GM10266 (cell line): ENCODE results near the gene ABT1.

Experiments
- DNase-seq: peaks from one replicate; pipeline ENCODE4 v3.0.0; 2012; ENCODE audit errors: extremely low spot score
- TF ChIP-seq, protein P1 (sequence below): IDR thresholded peaks from 2 replicates; pipeline ENCODE4 v1.5.1; 2012; ENCODE audit warnings: mild to moderate bottlenecking, low read depth; ENCODE audit not compliant: control insufficient read depth, insufficient read depth; ENCODE audit errors: missing control alignments

Gene ABT1

DNA sequence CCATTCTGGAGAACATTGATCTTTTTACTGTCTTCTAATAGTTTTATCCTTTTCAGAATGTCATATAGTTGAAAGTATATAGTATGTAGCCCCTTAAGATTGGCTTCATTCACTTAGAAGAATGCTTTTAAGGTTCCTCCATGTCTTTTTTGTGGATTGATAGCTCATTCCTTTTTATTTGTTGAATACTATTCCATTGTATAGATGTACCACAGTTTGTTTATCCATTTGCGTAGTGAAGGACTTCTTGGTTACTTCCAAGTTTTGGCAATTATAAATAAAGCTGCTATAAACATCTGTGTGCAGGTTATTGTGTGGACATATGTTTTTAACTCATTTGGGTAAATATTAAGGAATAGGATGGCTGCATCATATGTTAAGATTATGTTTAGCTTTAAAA, 27.8 kb downstream of the ABT1 start:
- no peak for DNase-seq
- TF ChIP-seq, protein P1, sequence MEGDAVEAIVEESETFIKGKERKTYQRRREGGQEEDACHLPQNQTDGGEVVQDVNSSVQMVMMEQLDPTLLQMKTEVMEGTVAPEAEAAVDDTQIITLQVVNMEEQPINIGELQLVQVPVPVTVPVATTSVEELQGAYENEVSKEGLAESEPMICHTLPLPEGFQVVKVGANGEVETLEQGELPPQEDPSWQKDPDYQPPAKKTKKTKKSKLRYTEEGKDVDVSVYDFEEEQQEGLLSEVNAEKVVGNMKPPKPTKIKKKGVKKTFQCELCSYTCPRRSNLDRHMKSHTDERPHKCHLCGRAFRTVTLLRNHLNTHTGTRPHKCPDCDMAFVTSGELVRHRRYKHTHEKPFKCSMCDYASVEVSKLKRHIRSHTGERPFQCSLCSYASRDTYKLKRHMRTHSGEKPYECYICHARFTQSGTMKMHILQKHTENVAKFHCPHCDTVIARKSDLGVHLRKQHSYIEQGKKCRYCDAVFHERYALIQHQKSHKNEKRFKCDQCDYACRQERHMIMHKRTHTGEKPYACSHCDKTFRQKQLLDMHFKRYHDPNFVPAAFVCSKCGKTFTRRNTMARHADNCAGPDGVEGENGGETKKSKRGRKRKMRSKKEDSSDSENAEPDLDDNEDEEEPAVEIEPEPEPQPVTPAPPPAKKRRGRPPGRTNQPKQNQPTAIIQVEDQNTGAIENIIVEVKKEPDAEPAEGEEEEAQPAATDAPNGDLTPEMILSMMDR = no peak

DNA sequence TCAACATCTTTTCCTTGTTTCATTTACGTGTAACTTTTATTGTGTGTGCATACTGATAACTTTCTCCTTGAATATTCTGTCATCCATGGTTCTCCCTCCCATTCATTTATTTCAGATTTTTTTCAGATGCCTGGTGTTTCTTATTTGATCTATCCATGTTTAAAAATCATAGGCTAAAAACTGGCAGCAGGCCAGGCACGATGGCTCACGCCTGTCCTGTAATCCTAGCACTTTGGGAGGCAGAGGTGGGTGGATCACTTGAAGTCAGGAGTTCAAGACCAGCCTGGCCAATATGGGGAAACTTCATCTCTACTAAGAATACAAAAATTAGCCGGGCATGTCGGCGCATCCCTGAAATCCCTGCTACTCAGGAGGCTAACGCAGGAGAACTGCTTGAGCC, 31.1 kb downstream of the ABT1 start:
- TF ChIP-seq, protein P1 = no peak

DNA sequence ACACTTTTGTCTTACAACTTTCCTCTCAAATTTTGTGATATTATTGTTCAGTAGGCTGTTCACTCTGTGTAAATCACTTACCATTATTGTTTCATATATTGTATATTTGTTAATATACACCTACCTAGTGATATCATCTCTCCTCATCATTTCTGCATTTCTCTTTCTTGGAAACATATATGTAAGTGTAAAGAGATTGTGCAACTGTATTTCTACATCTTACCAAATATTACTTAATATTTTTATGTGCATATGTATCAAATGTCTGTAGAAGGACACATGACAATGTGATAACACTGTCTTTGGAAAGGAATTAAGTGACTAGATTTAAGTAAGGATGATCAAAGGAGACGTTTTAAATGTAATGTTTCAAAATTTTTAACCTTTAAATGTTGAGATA, 32.6 kb downstream of the ABT1 start:
- no peak for DNase-seq
- TF ChIP-seq, protein P1 = no peak

More for the DNA sequence above, 31.1 kb downstream of the ABT1 start:
- DNase-seq = no peak

DNA sequence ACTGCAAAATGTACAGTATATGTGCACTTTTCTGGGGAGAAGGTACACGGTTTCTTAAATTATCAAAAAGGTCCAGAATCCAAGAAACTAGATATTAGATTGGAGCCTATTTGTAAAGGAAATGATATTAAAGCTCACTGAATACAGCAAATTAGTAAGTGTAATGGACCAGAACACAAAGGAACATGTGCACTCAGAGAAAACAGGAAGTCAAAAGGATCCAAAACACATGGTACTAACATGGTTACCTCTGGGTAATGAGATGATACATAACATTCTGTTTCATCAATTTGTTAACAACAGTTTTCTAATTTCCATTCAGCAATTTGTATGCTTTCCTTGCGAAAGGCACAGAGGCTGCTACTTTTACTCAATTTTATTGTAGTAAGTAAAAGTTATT, 44.1 kb downstream of the ABT1 start:
- TF ChIP-seq, protein P1 = no peak
- no peak for DNase-seq

DNA sequence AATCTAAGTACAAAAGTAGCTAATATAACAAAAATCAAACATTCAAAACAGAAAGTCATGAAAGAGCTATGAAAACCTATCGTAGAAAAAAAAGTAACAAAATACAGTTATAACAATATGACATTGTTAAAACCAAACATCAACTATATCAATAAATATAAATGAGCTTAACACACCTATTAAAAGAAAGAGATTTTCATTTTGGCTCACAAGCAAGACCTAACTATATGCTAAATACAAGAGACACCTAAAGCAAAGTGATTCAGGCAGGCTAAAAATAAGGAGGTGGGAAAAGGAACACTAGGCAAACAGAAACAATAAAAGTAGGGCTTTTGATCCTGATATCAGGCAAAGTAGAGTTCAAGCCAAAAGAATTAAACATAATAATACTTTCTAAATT, 49.3 kb downstream of the ABT1 start:
- DNase-seq = no peak
- TF ChIP-seq, protein P1 = no peak
